GM12878 (cell line): ENCODE results near the gene SH2D7. TPM values are rescaled to one million over a fixed set of nuclear protein-coding genes. Genes with fewer than 3 reads are reported as not detected.

Source experiments
- ATAC-seq: fragments of 200-7000 bp; cut with Tn5 transposase; 3 replicates; pipeline ENCODE4 v1.9.1; 2020; ENCODE audit warnings: mild to moderate bottlenecking, moderate library complexity
- BruUV-seq: library from RNA; stranded (reverse); fragments of 400-500 nt; replicated peaks from 2 replicates; lab custom pipeline; 2021; lab: Mats Ljungman, UMichigan
- CTCF ChIA-PET: fragments of 300-600 bp; sonication (Branson Sonifier 250); formaldehyde crosslinking; extraction: SDS; loops from one replicate; lab custom pipeline; 2021; ENCODE audit warnings: inconsistent platforms; lab: Yijun Ruan, JAX
- POLR2A ChIA-PET: fragments of 350-600 bp; formaldehyde crosslinking; extraction: SDS; loops from one replicate; lab custom pipeline; 2021; ENCODE audit warnings: inconsistent platforms; lab: Charles Lee
- RAD21 ChIA-PET: fragments of 300-600 bp; sonication (Branson Sonifier 250); formaldehyde crosslinking; loops from one replicate; lab custom pipeline; 2023; ENCODE audit warnings: antibody characterized with exemption; ENCODE audit not compliant: unreplicated experiment; lab: Charles Lee
- SMC1A ChIA-PET: fragments of 300-600 bp; sonication (Branson Sonifier 250); formaldehyde crosslinking; loops from one replicate; lab custom pipeline; 2023; ENCODE audit not compliant: unreplicated experiment, uncharacterized antibody; lab: Charles Lee
- DNase-seq: peaks from one replicate; pipeline ENCODE4 v3.0.0-alpha.2; 2011; ENCODE audit warnings: low read depth, low spot score
- FAIRE-seq: peaks from 3 replicates; lab custom pipeline; 2011; peaks lifted over from hg19 to GRCh38; lab: Jason Lieb, UNC
- H2AFZ ChIP-seq: 2 replicates; pipeline ENCODE4 v1.6.0; 2011; ENCODE audit warnings: low read depth, low read length, control low read depth; ENCODE audit not compliant: control insufficient read depth
- H3K27ac ChIP-seq: 2 replicates; pipeline ENCODE4 v1.5.1; 2011; ENCODE audit warnings: control low read depth; ENCODE audit not compliant: control insufficient read depth, insufficient read depth
- H3K27me3 ChIP-seq, 2 experiments: replicated peaks in 1 of 2; 2 replicates each; pipeline versions ENCODE4 v1.6.0 to v1.6.1; 2011; ENCODE audit warnings: low read length in 1 of 2; ENCODE audit not compliant: control insufficient read depth in 2 of 2, insufficient read depth in 2 of 2
- H3K36me3 ChIP-seq, 2 experiments: 2 replicates each; pipeline ENCODE4 v1.5.1; 2011; ENCODE audit warnings: low read length in 1 of 2; ENCODE audit not compliant: control insufficient read depth in 2 of 2, insufficient read depth in 2 of 2
- H3K4me1 ChIP-seq: 2 replicates; pipeline ENCODE4 v1.6.1; 2011; ENCODE audit warnings: mild to moderate bottlenecking, low read length, moderate library complexity, mixed read lengths; ENCODE audit not compliant: control insufficient read depth, insufficient read depth
- H3K4me2 ChIP-seq: 2 replicates; pipeline ENCODE4 v1.6.0; 2011; ENCODE audit warnings: control low read depth; ENCODE audit not compliant: control insufficient read depth, insufficient read depth
- H3K4me3 ChIP-seq: fragments of 200-600 bp; sonication (generic); 2 replicates; pipeline ENCODE4 v1.5.1; 2016
- H3K79me2 ChIP-seq: 2 replicates; pipeline ENCODE4 v1.6.0; 2011; ENCODE audit warnings: low read length; ENCODE audit not compliant: control insufficient read depth, insufficient read depth
- H3K9ac ChIP-seq: 2 replicates; pipeline ENCODE4 v1.8.0; 2011; ENCODE audit warnings: low read length, control low read depth, mixed read lengths; ENCODE audit not compliant: control insufficient read depth, insufficient read depth
- H3K9me3 ChIP-seq: replicated peaks from 3 replicates; pipeline ENCODE4 v1.5.1; 2011; ENCODE audit warnings: mild to moderate bottlenecking, low read length; ENCODE audit not compliant: control insufficient read depth, insufficient read depth
- H4K20me1 ChIP-seq: 2 replicates; pipeline ENCODE4 v1.6.0; 2011; ENCODE audit not compliant: control insufficient read depth, insufficient read depth
- BACH1 ChIP-seq: fragments of 450-650 bp; IDR thresholded peaks from 2 replicates; pipeline ENCODE4 v1.6.1; 2017; ENCODE audit warnings: mild to moderate bottlenecking, borderline replicate concordance
- BCL3 ChIP-seq: IDR thresholded peaks from 2 replicates; pipeline ENCODE4 v1.6.1; 2011; ENCODE audit warnings: borderline replicate concordance, low read depth, mild to moderate bottlenecking, moderate library complexity, low read length; ENCODE audit not compliant: insufficient read depth, poor library complexity, severe bottlenecking
- CEBPB ChIP-seq, 2 experiments: fragments of 150-350 bp in 1 of 2; IDR thresholded peaks; 2 replicates each; pipeline ENCODE4 v1.6.1; 2012 to 2014; ENCODE audit warnings: low read depth in 2 of 2, low read length in 2 of 2, borderline replicate concordance in 1 of 2, inconsistent platforms in 1 of 2
- CHD4 ChIP-seq: fragments of 200-600 bp; sonication (generic); IDR thresholded peaks from 2 replicates; pipeline ENCODE4 v1.6.1; 2016; ENCODE audit warnings: mild to moderate bottlenecking
- CREB1 ChIP-seq: IDR thresholded peaks from 2 replicates; pipeline ENCODE4 v1.6.1; 2012; ENCODE audit warnings: low read depth, mild to moderate bottlenecking, inconsistent platforms
- MYB ChIP-seq: fragments of 150-350 bp; IDR thresholded peaks from 2 replicates; pipeline ENCODE4 v1.6.1; 2014; ENCODE audit warnings: mild to moderate bottlenecking, low read depth, low read length, borderline replicate concordance
- POU2F2 ChIP-seq: IDR thresholded peaks from 3 replicates; pipeline ENCODE4 v1.6.1; 2011; ENCODE audit warnings: low read depth, mild to moderate bottlenecking, low read length, borderline replicate concordance
- RB1 ChIP-seq: fragments of 450-650 bp; formaldehyde crosslinking; IDR thresholded peaks from 2 replicates; pipeline ENCODE4 v1.6.1; 2017; ENCODE audit warnings: mild to moderate bottlenecking, borderline replicate concordance
- RBBP5 ChIP-seq: fragments of 200-600 bp; sonication (generic); conservative IDR thresholded peaks from 2 replicates; pipeline ENCODE4 v1.6.1; 2016
- SPI1 ChIP-seq: IDR thresholded peaks from 2 replicates; pipeline ENCODE4 v1.6.1; 2011; ENCODE audit warnings: low read depth, mild to moderate bottlenecking, low read length, moderate library complexity, borderline replicate concordance; ENCODE audit not compliant: insufficient read depth
- TARDBP ChIP-seq: IDR thresholded peaks from 2 replicates; pipeline ENCODE4 v1.6.1; 2016; ENCODE audit warnings: borderline replicate concordance
- WRNIP1 ChIP-seq: IDR thresholded peaks from 2 replicates; pipeline ENCODE4 v1.6.1; 2011; ENCODE audit warnings: low read depth, low read length, improper control_type of control experiment, borderline replicate concordance
- YY1 ChIP-seq: IDR thresholded peaks from 2 replicates; pipeline ENCODE4 v1.6.1; 2011; ENCODE audit warnings: low read depth, mild to moderate bottlenecking, low read length
- ZNF274 ChIP-seq: IDR thresholded peaks from one replicate; pipeline ENCODE4 v1.8.0; 2011; ENCODE audit not compliant: insufficient read length, insufficient read depth
- ZNF592 ChIP-seq: fragments of 450-650 bp; IDR thresholded peaks from 2 replicates; pipeline ENCODE4 v1.6.1; 2017; ENCODE audit warnings: mild to moderate bottlenecking, moderate library complexity
- ZNF622 ChIP-seq: fragments of 450-650 bp; IDR thresholded peaks from 2 replicates; pipeline ENCODE4 v1.6.1; 2017; ENCODE audit warnings: mild to moderate bottlenecking, inconsistent platforms
- WGBS: methylation state at CpG from one replicate; pipeline ENCODE4 v1.1.6; 2016; ENCODE audit warnings: low lambda C conversion rate; ENCODE audit not compliant: insufficient replicate concordance, insufficient coverage; ENCODE audit errors: missing lambda C conversion rate; 5-methylcytosine and 5-hydroxymethylcytosine counted together
- in situ Hi-C: fragments of 300-500 bp; cut with MboI; formaldehyde crosslinking; loops from 9 replicates; pipeline ENCODE4 v1.14.3; 2018; ENCODE audit warnings: mixed read lengths
- intact Hi-C: fragments of 100-400 bp; cut with micrococcal nuclease; formaldehyde crosslinking; loops from one replicate; pipeline ENCODE4 v1.14.2; 2022; ENCODE audit not compliant: unreplicated experiment
- polyA plus RNA-seq, 11 experiments: library from polyadenylated mRNA; depleted of rRNA in 4 of 11; unstranded in 6 of 11; stranded (reverse) in 5 of 11; fragments of >200 nt; fragmentation: Nextera tagmentation in 4 of 11; fragmentation: Illumina TruSeq in 1 of 11; extraction: Ambion mirVana in 4 of 11; extraction: Trizol in 1 of 11; gene quantifications; 1 replicate in 1 of 11; 2 replicates in 10 of 11; pipeline versions ENCODE4 v1.2.1 to v1.2.3, GENCODE V29; 2011 to 2016; ENCODE audit warnings: inconsistent platforms in 2 of 11, missing spikeins in 2 of 11, low read depth in 1 of 11
- total RNA-seq, 4 experiments: library from RNA; depleted of rRNA in 3 of 4; stranded (reverse); fragments of >200 nt in 3 of 4; fragmentation: Illumina TruSeq in 1 of 4; extraction: Trizol in 1 of 4; gene quantifications; 2 replicates each; pipeline versions ENCODE4 v1.2.1 to v1.2.3, GENCODE V29; 2013 to 2021
- TF ChIP-seq, protein P1 (sequence below): IDR thresholded peaks from 2 replicates; pipeline ENCODE4 v1.6.1; 2012; ENCODE audit warnings: low read depth, low read length, improper control_type of control experiment

Gene SH2D7
- total and polyA plus RNA-seq, 10 of the 15 experiments (the other 5 are each of a cell fraction or from before 2014, with no cell fraction given), result 0.04 to 0.06 TPM; not detected in 8

- 68% methylated on average over 6 of the region's 6 CpGs for WGBS
- Histone ChIP-seq H3K4me3 (no peak overlapping the region), H3K79me2 (no peaks in the 10 kb centered on the region), H3K4me2 (no peak overlapping the region), H4K20me1 (no peaks in the 10 kb centered on the region), H2AFZ (no peak overlapping the region), H3K27ac (no peak overlapping the region), H3K9me3 (no peaks in the 10 kb centered on the region), H3K9ac (no peak overlapping the region), H3K4me1 (peaks cover 11% of the 10 kb centered on the region), H3K27me3 (no peaks in the 10 kb centered on the region), H3K36me3 (no peaks in the 10 kb centered on the region)
- ATAC-seq (no peak), DNase-seq (no peak), FAIRE-seq (no peak)
- ChIA-PET POLR2A (interaction anchor here (0.5 kb wide), 1 partner anchor 142 kb away, joined by 3 read pairs; no protein-coding TSS in a partner anchor), RAD21 (interaction anchor here (1.1 to 10.3 kb wide), 9 partner anchors 39 to 151 kb away, joined by 3 to 157 read pairs (median 31); no protein-coding TSS in a partner anchor), CTCF (interaction anchor here (1.2 to 14.0 kb wide), 13 partner anchors 22 to 153 kb away, joined by 3 to 327 read pairs (median 60); partner anchors contain the start of genes CIB2 and TBC1D2B), SMC1A (interaction anchor here (0.5 to 13.4 kb wide), 9 partner anchors 13 to 153 kb away, joined by 3 to 184 read pairs (median 29); partner anchors contain the start of gene TBC1D2B)
- intact Hi-C loops (loop anchor here (5.0 kb wide), 2 partner anchors 312 to 372 kb away; no protein-coding TSS in a partner anchor), in situ Hi-C loops (loop anchor here (5.0 to 10.0 kb wide), 4 partner anchors 87 to 605 kb away; no protein-coding TSS in a partner anchor)
- BruUV-seq, result no TSS peak
- TF ChIP-seq POU2F2 (no peak), WRNIP1 (no peak), TARDBP (no peak), BCL3 (no peak), MYB (no peak), YY1 (no peak), CREB1 (no peak), ZNF622 (no peak), SPI1 (no peak), ZNF592 (no peak), RBBP5 (no peak), CEBPB (IDR thresholded peaks at IDR 0.05; ENCODE audit: borderline replicate concordance in 1 of 2, low read depth in 2 of 2, low read length in 2 of 2) (no peak), CHD4 (no peak), RB1 (no peak), ZNF274 (no peak), BACH1 (no peak)
- TF ChIP-seq, protein P1, sequence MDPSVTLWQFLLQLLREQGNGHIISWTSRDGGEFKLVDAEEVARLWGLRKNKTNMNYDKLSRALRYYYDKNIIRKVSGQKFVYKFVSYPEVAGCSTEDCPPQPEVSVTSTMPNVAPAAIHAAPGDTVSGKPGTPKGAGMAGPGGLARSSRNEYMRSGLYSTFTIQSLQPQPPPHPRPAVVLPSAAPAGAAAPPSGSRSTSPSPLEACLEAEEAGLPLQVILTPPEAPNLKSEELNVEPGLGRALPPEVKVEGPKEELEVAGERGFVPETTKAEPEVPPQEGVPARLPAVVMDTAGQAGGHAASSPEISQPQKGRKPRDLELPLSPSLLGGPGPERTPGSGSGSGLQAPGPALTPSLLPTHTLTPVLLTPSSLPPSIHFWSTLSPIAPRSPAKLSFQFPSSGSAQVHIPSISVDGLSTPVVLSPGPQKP, result no peak
Observed at GRCh38 chr15:78110096-78110495, 17.7 kb downstream of the SH2D7 start.
